GM18951 (cell line): ENCODE measurements around the gene DERA.
"Not testable (repeated sequence)": the region's sequence is repeated elsewhere in the genome, so short reads cannot be mapped to it uniquely, and the experiment has no call there.

ENCODE experiments used
- POLR2A ChIP-seq: IDR thresholded peaks from 4 replicates; pipeline ENCODE4 v1.6.1; 2011; ENCODE audit warnings: mild to moderate bottlenecking; ENCODE audit not compliant: insufficient read length, insufficient read depth; ENCODE audit errors: extremely low read depth
- in situ Hi-C: fragments of 300-500 bp; cut with MboI; formaldehyde crosslinking; loops from one replicate; pipeline ENCODE4 v1.12.0; 2022; ENCODE audit warnings: low sequenced_read_pairs, mixed read lengths, inconsistent platforms; ENCODE audit not compliant: unreplicated experiment

Gene DERA

DNA sequence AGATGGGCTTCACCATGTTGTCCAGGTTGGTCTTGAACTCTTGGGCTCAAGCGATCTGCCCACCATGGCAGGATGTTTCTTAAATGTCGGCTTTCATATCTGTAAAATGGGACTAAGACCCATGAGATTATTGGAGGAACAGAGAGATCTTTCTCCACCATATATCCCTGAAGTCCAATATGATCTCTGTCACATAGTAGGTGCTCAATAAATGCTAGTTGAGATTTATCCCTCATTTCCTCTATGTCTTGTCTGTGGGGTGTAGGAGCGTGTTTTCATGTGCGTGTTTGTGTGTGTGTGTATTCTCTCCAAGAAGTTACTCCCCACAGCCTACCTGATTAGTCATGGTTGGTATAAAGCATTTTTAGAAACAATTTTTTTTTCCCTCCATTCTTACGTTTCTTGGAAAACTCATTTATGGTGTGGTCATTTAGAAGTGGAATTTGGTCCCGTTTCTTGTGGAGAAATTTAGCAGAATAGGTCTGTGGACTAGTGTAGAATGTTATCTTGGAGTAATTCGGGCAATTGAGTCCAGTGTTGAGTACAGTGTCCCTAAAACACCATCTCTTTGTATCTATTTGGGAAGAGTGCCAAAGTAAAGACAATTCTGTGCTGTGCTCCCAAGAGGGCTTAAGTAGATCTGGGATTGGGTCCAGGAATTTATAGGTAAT lies 24.6 kb upstream of the DERA start:
- in situ Hi-C loops, result no loop called here

DNA sequence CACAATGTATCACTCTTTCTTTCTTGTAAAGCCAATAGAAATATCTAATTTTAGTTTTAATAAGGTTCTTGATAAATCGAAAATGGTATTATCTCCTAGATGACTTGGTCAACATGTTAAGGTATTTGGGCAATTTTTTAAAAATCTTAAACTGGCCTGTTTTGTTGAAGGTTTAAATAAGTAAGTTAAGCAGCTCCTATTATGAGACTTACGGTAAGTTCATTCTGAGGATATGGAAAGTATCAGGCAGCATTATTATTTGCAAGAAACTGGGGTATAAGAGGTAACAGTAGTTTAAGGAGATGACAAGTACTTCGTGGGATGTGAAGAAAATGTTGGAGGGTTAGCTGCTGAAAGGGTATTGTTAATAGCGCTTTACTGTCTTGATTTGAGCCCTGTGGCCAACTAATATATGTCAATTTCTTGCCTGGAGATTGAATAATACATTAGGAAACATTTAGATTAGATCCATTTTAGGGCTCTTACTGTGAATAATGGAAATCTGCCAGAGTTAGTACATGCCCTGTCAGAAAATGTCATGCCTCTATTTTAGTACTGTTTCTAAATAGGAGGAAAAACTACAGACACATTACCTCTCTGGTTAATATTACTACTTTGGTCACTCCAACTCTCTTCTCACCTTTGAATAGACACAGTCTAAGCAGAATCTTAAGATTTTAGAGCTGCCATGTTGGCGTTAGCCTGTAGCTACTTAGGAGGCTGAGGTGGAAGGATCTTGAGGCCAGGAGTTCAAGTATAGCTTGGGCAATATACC lies 23.9 kb upstream of the DERA start:
- in situ Hi-C loops, result no loop called here
- TF ChIP-seq POLR2A, result no peak

More for the DNA sequence above, 24.6 kb upstream of the DERA start:
- TF ChIP-seq POLR2A, result no peak

DNA sequence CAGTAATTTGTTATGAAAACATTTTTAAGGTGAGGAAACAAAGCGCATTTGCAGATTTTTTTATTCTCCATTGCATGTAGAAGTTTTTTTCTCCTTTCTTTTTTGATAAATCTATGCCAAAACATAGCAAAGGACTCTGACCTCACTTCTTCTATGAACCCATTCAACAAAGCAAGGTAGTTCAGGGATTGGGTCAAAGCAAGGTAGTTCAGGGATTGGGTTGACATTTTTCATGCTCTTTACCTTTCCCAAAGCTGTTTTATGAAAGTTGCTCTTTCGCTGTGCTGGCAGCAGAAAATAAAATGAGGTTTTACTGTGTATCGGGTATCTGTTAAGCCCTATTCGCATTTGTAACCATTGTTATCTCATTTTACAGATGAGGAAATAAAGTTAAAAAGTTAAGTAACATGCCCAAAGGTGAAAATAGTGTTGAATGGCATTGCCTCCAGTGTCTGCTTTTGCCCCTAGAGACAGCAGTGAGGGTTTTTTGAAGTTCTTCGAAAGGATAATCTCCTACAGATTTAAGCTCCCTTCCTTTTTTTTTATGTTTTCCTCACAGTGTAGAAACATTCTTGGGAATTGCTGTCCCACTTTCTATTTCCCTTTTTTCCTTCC lies 18.4 kb upstream of the DERA start:
- no peak for TF ChIP-seq POLR2A
- in situ Hi-C loops, result no loop called here

DNA sequence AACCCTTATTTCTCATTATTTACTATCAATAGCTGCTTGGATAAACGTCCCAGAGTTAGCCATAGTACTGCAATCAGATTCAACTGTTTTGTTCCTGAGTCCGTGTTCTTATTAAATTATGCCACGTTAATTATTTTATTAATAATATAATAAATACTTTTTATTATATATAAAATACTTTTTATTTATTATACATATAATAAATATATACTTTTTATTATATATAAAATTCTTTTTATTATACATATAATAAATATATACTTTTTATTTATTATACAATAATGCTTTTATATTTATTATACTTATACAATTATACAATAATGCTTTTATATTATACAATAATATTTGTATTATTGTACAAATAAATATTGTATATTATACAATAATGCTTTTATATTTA lies 17.9 kb upstream of the DERA start:
- in situ Hi-C loops, result no loop called here
- TF ChIP-seq POLR2A, result no peak

DNA sequence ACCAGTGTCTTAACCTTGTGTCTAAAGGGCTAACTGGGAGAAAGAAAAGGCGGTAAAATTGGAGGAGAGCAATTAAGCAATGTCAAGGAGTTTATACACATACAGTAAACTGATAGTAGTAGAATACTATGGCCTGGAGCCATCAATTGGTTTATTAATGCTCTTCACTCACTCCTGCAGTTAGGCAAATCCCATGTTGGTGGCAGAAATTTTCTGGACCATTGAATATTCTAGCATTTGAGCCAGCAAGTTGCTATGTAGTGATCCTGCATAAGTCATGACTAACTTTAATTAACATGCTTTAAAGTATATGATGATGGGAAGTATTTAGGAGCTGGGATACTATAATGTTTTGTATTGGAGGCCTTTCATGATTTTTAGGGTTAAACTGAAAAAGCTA lies 14.3 kb upstream of the DERA start:
- in situ Hi-C loops, result no loop called here
- no peak for TF ChIP-seq POLR2A

DNA sequence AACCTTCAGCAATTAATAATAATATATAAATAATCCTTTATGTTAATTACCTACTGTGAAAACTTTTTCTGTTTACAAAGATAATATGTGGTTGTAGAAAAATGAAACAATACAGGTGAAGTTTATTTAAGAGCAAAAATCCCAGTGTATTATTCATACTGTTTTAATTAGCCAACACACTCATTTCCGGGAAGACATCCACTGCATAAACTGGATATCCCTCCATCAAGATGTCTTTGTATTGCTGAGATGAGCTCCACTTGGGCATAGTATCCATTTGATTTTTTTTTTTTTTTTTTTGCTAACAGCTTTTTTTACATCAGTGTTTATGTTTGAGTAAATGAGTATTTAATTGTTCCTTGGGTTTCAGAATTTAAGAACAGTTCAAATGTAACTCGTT lies 13.7 kb upstream of the DERA start:
- TF ChIP-seq POLR2A, result no peak
- in situ Hi-C loops, result no loop called here

DNA sequence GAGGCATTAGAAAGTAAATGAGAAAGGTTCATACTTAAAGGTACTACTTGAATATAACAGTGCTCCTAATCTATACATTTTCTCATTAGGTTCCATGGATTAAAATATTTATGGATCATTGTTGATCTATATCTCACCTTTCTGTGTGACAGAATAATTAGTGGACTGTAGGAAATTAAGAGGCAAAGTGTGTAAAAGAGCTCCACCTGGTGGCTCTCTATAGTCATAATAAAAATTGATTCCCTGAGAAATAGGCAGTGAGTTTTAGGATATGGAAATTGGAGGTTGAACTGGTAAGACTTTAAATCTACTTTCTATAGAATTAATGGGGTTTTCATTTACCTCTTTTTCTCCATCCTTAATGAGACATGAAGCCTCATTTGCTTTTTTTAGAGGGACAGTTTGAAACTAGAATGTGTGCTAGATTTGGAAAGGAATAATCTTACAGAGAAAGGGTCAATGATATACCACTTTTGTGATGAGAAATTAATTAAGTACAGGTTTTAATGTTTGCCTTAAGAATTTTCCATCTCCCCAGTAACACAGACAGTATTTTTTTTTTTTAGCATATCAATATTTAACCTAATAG lies 11.8 kb upstream of the DERA start:
- in situ Hi-C loops, result no loop called here
- TF ChIP-seq POLR2A, result no peak

DNA sequence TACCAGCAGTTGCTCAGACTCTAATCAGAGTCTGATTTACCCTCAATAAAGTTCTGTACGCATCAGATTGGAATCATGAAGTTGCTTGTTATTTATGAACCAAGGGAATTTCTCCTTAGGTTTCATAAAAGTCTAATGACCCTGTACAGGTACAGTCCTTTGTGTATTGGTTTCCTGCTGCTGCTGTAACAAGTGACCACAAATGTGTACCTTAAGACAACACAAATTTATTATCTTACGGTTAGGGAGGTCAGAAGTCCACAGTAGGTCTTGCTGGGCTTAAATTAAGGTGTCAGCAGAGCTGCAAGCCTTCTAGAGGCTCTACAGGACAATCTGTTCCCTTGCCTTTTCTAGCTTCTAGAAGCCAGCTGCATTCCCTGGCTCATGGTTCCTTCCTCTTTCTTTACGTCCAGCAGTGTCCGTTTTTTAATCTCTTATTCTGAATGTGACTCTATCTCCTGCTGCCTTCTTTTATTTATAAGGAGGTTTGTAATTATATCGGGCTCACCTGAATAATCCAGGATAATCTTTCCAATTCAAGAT lies 6.7 kb upstream of the DERA start:
- in situ Hi-C loops, result no loop called here

DNA sequence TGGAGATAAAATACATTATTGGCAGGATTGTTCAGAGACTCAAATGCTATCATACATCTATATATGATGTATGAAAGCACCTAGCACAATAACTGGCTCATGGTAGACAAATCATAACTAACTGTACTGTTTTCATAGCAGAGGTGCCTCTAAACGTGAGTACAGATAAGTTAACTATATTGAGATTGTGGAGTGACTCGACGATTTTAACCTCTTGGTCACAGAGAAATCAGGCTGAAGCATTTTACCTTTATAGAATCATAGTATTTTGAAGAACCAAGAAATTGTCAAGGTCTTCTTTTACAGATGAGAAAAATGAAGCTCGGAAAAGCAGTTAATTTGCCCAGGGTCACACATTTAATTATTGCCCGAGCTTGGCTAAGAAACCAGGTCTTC lies 666 bp upstream of the DERA start:
- in situ Hi-C loops, result no loop called here
- no peak for TF ChIP-seq POLR2A

More for the DNA sequence above, 6.7 kb upstream of the DERA start:
- TF ChIP-seq POLR2A, result no peak

DNA sequence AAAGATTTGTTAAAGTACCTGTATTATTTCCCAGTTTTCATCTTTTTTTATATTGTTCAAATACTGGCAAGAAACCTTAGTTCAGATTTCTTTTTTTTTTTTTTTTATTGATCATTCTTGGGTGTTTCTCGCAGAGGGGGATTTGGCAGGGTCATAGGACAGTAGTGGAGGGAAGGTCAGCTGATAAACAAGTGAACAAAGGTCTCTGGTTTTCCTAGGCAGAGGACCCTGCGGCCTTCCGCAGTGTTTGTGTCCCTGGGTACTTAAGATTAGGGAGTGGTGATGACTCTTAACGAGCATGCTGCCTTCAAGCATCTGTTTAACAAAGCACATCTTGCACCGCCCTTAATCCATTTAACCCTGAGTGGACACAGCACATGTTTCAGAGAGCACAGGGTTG lies 799 bp downstream of the DERA start:
- in situ Hi-C loops, result not testable (repeated sequence)

DNA sequence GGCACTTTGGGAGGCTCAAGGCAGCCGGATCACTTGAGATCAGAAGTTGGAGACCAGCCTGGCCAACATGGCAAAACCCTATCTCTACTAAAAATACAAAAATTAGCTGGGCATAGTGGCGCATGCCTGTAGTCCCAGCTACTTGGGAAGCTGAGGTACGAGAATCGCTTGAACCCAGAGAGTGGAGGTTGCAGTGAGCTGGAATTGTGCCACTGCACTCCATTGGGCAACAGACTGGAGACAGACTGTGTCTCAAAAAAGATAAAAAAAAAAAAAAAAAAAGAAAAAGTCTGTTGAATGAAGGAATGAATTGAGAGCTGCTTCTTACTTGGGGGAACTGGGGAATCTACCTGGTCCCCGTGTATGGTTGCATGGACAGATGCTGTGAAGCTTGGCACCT lies 3.0 kb downstream of the DERA start:
- in situ Hi-C loops, result not testable (repeated sequence)

DNA sequence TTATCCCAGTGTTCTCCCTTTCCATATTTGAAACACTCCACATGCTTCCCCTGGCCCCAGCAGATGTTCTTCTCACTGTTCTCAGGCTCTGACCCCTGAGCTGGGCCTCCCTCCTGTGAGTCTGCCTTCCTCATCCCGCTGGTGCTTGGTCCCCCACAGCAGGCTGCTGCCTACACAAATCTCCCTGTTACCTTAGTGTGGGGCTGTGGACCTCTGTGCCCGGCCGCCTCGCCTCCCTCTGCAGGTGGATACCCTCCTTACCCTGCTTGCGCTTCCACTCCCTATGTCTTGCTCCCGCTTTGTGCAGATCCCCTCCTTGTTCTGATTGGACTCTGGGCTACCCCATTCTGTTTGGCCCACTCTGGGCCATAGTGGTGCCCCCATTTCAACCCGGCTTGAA lies 6.9 kb downstream of the DERA start:
- no peak for TF ChIP-seq POLR2A
- in situ Hi-C loops, result no loop called here

DNA sequence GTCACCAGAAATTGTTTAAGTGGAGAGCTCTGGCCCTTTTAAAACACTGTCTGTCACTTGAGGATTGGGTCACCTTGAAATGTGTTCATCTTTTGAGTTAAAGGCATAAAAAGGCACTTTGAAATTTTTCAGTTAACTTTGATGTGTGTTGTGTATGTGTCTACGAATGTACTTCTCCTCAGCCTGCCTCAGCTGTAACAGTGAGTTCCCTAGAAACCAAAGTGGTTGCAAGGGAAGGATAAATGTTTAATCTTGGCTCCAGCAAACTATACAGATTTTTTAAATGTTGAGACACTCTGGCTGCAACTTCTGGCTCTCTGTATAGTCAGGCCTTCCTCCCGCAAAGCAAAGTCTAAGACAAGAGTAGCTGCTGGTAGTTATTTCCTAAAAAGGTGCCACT lies 8.3 kb downstream of the DERA start:
- no peak for TF ChIP-seq POLR2A
- in situ Hi-C loops, result no loop called here
